Retina (tissue), 1 donor: Measurements from ENCODE around the gene STT3B.
A peak's percentile ranks its signal among the peaks of the same experiment; 100 is the strongest.

Source experiments
- DNase-seq: peaks from one replicate; pipeline ENCODE4 v3.0.0-alpha.2; 2016

Gene STT3B

DNA sequence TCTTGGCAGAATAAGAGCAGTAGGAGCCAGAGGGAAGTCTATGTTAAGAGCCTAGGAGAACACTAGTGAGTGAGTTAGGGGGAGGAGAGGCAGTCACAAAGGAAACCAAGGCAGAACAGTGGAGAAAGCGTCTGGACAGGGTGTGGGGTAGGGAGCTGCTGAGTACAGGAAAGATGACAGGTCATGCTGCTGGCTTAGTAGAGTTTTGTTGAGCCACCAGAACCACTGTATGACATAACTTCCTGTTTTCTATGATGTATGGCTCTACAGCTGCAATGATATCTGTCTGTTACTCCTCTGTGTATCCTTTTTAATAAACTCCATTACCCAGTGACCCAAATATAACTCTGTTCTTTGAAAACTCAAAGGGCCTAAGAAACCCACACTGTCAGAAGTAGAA is 10.6 kb upstream of the STT3B start:
- DNase-seq: no peak

GRCh38 chr3:31523543-31523942 is 9.2 kb upstream of the STT3B start:
- DNase-seq: no peak

GRCh38 chr3:31525532-31525931 is 7.2 kb upstream of the STT3B start:
- DNase-seq: no peak

GRCh38 chr3:31529421-31529820 is 3.3 kb upstream of the STT3B start:
- DNase-seq: no peak

GRCh38 chr3:31530039-31530959 is 2.4 kb upstream of the STT3B start:
- DNase-seq: no peak

DNA sequence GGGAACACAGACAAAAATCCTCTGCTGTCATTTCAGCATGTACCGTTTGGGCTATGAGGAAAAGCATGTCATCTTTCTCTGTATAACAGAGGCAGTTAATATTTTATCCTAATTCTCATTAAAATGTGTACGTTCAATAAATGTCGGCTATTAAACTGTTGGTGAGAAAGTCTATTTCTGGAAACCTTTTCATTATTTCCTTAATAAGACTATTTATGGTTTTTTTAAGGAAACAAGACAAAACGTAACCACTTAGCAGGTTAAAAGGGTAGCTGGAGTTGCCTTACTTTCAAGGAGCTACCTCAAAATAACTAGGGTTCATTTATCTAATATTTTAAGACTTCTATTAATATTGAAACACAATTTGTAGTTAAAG is 1.8 kb upstream of the STT3B start:
- no peak for DNase-seq

GRCh38 chr3:31531452-31531991 is 1.2 kb upstream of the STT3B start:
- no peak for DNase-seq

GRCh38 chr3:31531992-31532586 is 636 bp upstream of the STT3B start:
- peak; percentile 100 for DNase-seq

DNA sequence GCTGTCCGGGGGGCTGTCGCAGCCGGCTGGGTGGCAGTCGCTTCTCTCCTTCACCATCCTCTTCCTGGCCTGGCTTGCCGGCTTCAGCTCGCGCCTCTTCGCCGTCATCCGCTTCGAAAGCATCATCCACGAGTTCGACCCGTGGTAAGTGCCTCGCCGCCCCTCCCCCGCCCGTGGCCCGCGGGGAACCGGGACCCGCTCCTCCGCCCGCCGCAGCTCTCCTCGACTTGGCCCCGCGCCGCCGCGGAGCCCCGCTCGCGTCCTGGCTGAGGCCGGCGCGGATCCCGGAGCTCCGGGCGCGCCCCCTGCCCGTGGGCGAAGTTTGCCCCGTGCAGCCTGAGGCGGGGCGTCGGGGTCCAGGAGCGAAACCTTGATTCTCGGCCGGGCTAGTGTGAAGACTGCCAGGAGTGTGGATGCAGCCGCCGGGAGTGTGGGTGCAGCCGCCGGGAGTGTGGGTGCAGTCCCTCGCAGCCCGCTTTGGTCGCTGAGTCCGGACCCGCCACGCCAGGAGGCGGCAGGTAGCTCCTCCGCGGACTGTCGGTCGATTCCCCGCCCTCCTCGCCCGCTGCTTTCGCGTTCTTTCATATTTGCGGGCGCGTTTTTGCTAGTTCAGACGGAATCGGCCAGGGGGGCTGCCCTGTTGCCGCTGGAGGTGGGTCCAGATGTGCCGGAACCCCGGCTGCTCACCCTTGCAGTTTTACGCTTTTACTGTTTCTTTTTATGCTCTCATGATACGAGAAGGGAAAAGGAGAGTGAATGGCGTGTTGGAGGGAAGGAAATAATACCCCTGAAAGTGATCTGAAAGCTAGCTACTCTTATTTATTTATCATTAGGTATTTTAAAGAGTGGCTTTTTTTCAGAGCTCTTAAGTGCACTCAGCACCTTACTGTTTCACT is 692 bp downstream of the STT3B start:
- peak; percentile 81 for DNase-seq

GRCh38 chr3:31534065-31534425 is 1.3 kb downstream of the STT3B start:
- DNase-seq: no peak

DNA sequence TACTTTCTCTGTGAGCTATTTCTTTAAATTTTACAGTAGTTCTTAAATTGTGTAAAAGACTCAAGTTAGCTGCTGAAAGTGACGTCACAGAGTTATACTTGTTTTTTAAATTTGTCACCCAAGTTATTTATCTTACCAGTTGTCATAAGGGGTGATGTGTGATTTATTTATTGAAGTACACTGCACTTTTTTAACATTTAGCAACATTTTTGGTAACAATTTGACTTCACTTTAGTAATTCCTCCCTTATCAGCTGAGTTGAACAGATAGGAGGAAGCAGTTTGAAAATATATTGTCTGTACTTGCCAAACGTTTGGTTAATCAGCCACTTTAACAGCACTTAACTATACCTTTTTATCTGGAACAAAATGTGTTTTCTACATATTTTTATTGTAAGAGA is 3.8 kb downstream of the STT3B start:
- no peak for DNase-seq

- no peak for DNase-seq
Observed at GRCh38 chr3:31538801-31539200, 6.1 kb downstream of the STT3B start.

DNA sequence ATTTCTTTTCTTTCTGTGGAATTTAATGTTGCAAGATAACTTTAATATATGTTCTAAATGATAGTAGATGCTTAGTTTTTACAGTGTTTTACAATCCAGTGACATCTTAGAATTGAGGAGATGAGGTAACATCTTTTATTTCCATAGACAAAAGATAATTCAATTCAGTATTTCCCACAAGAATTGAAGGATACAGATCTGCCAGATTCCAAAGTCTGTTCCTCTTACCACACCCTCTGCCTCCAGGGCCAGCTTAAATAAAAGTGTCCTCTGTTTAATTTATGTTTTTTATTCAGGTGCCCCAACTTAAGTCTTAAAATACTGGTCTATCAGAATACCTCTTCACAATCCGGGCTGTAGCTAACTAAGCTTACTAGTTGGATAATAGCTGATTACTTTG is 6.5 kb downstream of the STT3B start:
- DNase-seq: no peak

- DNase-seq: no peak
Observed at GRCh38 chr3:31541089-31541488, 8.4 kb downstream of the STT3B start.

DNA sequence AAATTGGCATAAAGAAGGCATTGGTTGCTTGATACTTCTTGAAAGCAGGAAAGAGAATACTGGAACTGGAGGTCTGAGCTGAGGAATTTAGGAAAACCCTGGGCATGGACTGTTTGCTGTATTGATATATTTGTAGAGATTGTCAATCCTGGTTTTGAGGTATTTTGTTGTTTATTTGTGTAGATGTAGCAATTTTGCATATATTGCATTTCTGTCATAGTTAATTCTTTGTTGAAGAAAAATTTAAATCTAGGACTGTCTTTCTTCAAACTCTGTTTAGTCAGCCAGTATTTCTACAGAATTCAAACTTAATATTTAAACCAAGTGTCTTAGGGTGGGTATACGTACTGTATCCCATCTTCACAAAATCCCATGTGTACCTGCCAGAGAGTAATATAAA is 9.5 kb downstream of the STT3B start:
- no peak for DNase-seq

DNA sequence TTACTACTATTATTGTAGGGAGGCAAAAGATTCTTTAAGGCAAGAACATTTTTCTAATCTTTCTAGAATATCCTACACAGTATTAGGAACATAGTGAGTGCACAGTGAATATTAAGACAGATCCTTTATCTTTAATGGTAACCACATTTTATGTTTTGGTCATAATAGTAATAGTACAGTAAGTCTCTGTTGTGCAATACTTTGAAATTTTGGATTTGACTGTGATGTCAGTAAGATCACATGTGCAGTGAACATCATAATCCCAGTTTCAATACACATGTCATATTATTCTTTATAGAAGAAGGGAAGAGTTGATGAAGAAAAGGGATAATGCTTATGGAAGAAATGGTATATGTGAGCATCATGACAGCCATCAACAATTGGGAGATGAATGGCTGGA is 10.7 kb downstream of the STT3B start:
- no peak for DNase-seq

- no peak for DNase-seq
Observed at GRCh38 chr3:31544634-31545033, 11.9 kb downstream of the STT3B start.

DNA sequence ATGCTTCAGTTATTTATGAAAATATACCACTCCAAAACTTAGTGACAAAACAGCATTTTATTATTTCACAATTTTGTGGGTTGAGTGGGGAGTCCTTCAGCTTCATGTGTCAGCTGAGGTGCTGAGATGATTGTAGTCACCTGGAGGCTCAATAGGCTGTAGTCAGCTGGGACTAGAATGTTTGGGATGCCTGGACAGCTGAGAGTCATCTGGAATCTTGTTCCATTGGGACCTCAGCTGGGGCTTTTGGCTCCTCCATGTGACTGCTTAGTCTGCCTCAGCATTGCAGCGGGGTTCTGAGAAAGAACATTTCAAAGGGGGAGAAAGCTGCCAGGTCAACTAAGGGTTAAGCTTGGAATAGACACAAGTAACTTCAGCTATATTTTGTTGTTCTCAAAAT is 13.4 kb downstream of the STT3B start:
- DNase-seq: no peak

GRCh38 chr3:31546725-31547124 is 14.0 kb downstream of the STT3B start:
- DNase-seq: no peak

DNA sequence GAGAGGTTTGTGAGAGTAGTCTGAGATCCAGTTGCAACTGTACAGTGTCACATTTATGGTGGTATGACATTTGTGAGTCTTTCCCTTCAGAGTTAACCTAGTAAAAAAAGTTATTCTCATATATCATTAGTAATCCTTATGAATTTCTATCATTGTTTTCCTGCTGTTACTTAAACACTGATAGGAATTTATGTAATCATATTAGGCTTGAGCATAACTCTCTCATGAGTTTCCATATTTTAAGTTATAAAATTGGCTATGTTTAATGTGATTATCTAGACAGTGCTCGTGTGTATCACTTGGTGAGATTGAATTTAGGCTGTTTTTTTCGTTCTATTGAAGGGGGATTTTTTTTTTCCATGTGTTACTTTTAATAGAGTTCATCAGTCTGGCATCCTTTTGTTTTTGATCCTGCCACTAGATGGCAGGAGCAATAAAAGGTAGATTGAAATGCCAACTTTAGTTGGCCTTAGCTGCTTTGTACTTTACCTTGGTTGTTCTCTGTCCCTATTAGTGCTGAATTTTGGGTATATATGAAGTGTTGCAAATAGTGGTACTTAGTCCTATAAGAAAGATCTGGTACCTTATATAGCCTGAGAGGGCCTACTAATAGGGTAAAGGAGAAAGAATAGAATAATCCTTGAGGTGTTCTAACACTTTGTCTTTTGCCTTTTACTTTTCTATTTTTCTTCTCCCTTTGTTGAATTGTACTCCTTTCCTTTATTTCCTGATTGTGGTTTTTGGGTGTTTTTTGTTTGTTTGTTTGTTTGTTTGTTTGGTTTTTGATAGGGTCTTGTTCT is 17.9 kb downstream of the STT3B start:
- DNase-seq: peak; percentile 21

- DNase-seq: no peak
Observed at GRCh38 chr3:31551646-31552045, 18.9 kb downstream of the STT3B start.

DNA sequence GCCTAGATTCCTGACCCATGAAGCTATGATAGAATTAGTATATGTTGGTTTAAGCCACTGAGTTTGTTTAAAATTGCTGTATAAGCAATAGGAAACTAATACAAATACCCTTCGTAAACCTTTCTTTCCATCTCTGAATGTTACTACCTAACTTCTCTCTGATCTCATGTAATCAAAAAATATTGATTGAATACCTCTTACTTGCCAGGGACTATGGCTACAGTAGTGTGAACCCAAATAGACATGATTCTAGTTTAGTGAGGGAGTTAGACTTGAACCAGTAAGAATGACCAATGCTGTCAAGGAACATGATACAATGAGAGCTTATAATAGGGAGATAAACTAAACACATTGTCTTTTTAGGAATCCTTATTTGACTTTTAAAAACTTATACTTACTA is 19.4 kb downstream of the STT3B start:
- no peak for DNase-seq

DNA sequence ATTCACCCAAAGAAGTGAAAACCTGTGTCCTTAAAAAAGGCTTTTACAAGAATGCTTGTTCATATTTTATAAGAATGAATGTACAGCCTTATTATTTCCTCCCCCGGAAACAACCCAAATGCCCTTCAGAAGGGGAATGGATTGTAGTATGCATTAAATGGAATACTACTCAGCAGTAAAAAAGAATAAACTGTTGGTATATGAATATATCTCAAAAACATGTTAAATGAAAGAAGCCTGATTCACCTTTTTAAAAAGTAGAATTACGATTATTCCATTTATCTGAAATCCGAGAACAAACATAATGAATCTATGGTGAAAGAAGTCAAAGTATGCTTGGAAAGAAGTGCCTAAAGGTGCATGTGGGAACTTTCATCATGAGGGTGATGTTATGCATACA is 20.5 kb downstream of the STT3B start:
- DNase-seq: no peak
